ENCODE results near the gene SYNM.

GRCh38 chr15:99127773-99128172 lies 22.9 kb downstream of the SYNM start:
- TF ChIP-seq ELF1 (IDR thresholded peaks at IDR 0.05; ENCODE audit: borderline replicate concordance, low read depth) (no peak), YY1 (IDR thresholded peaks at IDR 0.05; ENCODE audit: extremely low read depth, insufficient replicate concordance, low read depth, low read length) (no peak), CTCF (IDR thresholded peaks at IDR 0.05 in 2 of 3, conservative IDR thresholded peaks at IDR 0.05 in 1 of 3; ENCODE audit: borderline replicate concordance in 1 of 3, insufficient read depth in 1 of 3, low read depth in 2 of 3, low read length in 2 of 3) (no peak), RAD21 (IDR thresholded peaks at IDR 0.05; ENCODE audit: low read depth) (no peak), POLR2A (IDR thresholded peaks at IDR 0.05; ENCODE audit: borderline replicate concordance, extremely low read depth, insufficient read depth, insufficient read length) (no peak), EZH2 (IDR thresholded peaks at IDR 0.05) (no peak), ZNF274 (IDR thresholded peaks at IDR 0.05; ENCODE audit: low read depth, low read length) (no peak), EGR1 (IDR thresholded peaks at IDR 0.05; ENCODE audit: low read depth) (no peak), EZH2phosphoT487 (IDR thresholded peaks at IDR 0.05; ENCODE audit: borderline replicate concordance) (no peak)

All from HCT116 (cell line).